HUES6 (cell line): ENCODE data around the gene BUB1B.
"Not testable (repeated sequence)": the region's sequence is repeated elsewhere in the genome, so short reads cannot be mapped to it uniquely, and the experiment has no call there.

Source experiments
- H3K27ac ChIP-seq: 2 replicates; pipeline ENCODE4 v1.7.0; 2013; ENCODE audit warnings: low read depth, mild to moderate bottlenecking, low read length, inconsistent platforms
- H3K27me3 ChIP-seq: 2 replicates; pipeline ENCODE4 v1.6.1; 2013; ENCODE audit warnings: low read length; ENCODE audit not compliant: control insufficient read depth, insufficient read depth
- H3K36me3 ChIP-seq: 2 replicates; pipeline ENCODE4 v1.6.1; 2013; ENCODE audit warnings: low read length; ENCODE audit not compliant: control insufficient read depth, insufficient read depth
- H3K4me1 ChIP-seq: 2 replicates; pipeline ENCODE4 v1.6.1; 2013; ENCODE audit warnings: low read length; ENCODE audit not compliant: control insufficient read depth, insufficient read depth
- H3K4me3 ChIP-seq: 2 replicates; pipeline ENCODE4 v1.5.1; 2013; ENCODE audit warnings: low read depth, low read length
- H3K9ac ChIP-seq: one replicate; pipeline ENCODE4 v1.6.1; 2013; ENCODE audit warnings: mild to moderate bottlenecking, low read length
- H3K9me3 ChIP-seq: 2 replicates; pipeline ENCODE4 v1.6.1; 2013; ENCODE audit warnings: low read depth, low read length; ENCODE audit not compliant: control insufficient read depth, insufficient read depth

The BUB1B gene

DNA sequence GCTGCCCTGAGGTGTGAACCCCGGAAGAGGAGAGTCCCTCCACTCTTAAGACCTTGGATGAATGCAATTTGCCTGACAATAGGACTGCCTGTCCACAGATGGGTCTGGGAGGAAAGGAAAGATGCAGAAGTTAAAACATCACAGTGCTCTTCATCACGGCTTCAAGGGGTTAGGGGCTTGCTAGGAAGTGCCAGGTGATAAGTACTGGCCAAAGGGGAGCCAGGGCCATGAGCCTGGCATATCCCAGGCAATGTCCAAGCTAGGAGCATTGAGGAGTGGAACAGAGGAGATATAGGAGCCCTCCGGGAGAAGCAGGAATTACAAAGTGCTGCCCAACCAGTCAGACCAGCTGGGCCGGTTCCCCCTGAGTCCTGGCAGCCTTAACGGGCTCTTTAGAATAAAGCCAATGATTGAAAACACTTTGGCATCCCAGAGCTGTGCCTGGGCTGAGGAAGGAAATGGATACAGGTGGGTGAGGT is 36.0 kb upstream of the BUB1B start:
- H3K27ac ChIP-seq, H3K9ac ChIP-seq, H3K36me3 ChIP-seq, H3K9me3 ChIP-seq, H3K4me3 ChIP-seq: not testable (repeated sequence)
- Histone ChIP-seq H3K27me3 (peaks cover 17% of the 10 kb centered on the region; the same call in 1 of the 2 replicates), H3K4me1 (peaks cover 17% of the 10 kb centered on the region; the same call in 1 of the 2 replicates)

DNA sequence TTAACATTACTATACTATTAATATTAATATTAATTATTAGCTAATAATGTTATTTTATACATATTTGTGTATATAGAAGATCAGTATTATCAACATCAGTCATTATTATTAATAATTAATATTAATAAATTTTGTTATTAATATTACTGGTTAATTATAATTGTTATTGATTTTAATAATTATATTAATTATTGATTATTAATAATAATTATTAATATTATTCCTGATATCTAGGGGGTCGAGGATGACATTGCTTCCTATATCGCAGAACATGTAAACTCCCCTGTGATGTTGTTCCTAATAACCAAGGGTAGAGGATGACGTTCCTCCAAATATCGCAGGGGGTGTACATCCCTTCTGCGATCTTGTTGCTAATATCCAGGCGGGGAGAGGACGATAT is 34.9 kb upstream of the BUB1B start:
- H3K9ac ChIP-seq, result no peak overlapping the region
- no peak overlapping the region for H3K4me3 ChIP-seq

DNA sequence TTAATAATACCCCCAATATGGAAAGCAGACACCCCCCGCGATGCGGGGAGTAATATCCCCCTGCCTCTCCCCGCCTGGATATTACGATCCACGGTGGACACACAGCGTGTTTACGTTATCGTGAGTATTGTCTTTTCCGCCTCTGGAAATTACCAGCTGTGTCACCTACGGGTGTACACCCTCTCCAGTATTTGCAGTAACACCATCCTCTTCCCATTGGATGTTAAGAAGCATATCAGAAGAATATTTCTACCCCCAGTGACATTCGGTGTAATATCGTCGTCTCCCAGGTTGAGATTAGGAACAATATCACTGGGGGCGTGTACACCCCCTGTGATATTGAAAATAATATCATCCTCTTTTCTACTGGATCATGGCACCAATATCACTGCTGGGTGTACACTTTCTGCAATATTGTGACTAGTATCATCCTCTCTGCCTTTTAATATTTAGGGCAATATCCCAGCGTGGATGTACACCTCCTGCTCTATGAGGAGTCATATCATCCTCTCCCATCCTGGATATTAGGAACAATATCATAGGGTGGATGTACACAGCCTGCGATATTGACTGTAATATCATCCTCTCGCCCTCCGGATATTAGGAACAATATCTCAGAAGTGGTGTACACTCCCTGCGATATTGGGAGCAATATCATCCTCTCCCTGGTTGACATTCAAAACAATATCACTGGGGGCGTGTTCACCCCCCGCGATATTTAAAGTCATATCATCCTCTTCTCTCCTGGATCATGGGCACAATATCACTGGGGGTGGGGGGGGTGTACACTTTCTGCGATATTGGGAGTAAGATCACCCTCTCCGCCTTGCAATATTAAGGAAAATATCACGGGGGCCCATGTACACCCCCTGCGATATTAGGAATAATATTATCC is 31.9 kb upstream of the BUB1B start:
- H3K4me3 ChIP-seq, result no peak overlapping the region
- H3K9ac ChIP-seq, result no peak overlapping the region
- H3K9me3 ChIP-seq, result no peaks in the 10 kb centered on the region
- H3K27me3 ChIP-seq, result peaks cover 18% of the 10 kb centered on the region; the same call in 1 of the 2 replicates
- H3K4me1 ChIP-seq, result peaks cover 5% of the 10 kb centered on the region; the same call in 1 of the 2 replicates
- H3K36me3 ChIP-seq, result no peaks in the 10 kb centered on the region
- H3K27ac ChIP-seq, result no peak overlapping the region

More for the DNA sequence above, 34.9 kb upstream of the BUB1B start:
- peaks cover 18% of the 10 kb centered on the region; the same call in 1 of the 2 replicates for H3K27me3 ChIP-seq
- no peaks in the 10 kb centered on the region for H3K9me3 ChIP-seq
- H3K4me1 ChIP-seq, result peaks cover 17% of the 10 kb centered on the region; the same call in 1 of the 2 replicates
- H3K36me3 ChIP-seq, result no peaks in the 10 kb centered on the region
- no peak overlapping the region for H3K27ac ChIP-seq

DNA sequence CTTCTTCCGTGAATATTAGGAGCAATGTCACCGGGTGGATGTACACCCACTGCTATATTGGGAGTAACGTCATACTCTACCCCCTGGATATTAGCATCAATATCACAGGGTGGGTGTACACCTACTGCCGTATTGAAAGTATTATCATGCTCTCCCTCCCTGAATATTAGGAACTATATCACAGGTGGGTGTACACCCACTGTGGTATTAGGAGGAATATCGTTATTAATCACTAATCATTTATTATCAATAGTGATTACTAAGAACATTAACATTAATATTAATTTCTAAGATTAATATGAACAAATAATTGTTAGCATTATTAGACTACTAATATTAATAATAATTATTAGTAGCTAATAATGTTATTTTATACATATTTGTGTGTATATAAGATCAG is 30.8 kb upstream of the BUB1B start:
- H3K36me3 ChIP-seq, result no peaks in the 10 kb centered on the region
- peaks cover 18% of the 10 kb centered on the region; the same call in 1 of the 2 replicates for H3K27me3 ChIP-seq

DNA sequence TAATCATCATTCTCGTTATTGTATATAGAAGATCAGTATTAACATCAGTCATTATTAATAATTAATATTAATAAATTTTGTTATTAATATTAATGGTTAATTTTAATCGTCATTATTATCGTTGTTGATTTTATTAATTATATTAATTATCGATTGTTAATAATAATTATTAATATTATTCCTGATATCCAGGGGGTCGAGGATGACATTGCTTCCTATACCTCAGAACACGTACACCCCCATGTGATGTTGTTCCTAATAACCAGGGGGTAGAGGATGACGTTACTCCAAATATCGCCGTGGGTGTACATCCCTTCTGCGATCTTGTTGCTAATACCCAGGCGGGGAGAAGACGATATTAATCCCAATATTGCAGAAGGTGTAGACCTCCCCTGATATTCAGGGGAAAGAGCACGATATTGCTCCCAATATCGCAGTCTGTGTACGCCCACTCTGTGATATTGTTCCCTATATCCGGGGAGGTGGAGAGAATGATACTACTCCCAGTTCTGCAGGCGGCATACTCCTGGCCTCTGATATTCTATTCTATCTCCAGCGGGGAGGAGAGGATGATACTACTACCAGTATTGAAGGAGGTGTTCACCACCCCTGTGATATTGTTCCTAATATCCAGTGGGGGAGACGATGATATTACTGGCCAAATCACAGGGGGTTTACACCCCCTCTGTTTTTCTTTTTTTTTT is 29.9 kb upstream of the BUB1B start:
- Histone ChIP-seq H3K9me3 (no peaks in the 10 kb centered on the region), H3K9ac (no peak overlapping the region), H3K4me3 (no peak overlapping the region), H3K27me3 (peaks cover 18% of the 10 kb centered on the region; the same call in 1 of the 2 replicates), H3K27ac (no peak overlapping the region), H3K4me1 (no peaks in the 10 kb centered on the region), H3K36me3 (no peaks in the 10 kb centered on the region)

More for the DNA sequence above, 30.8 kb upstream of the BUB1B start:
- Histone ChIP-seq H3K9me3 (no peaks in the 10 kb centered on the region), H3K4me1 (peaks cover 5% of the 10 kb centered on the region; the same call in 1 of the 2 replicates), H3K9ac (no peak overlapping the region), H3K4me3 (no peak overlapping the region), H3K27ac (no peak overlapping the region)

DNA sequence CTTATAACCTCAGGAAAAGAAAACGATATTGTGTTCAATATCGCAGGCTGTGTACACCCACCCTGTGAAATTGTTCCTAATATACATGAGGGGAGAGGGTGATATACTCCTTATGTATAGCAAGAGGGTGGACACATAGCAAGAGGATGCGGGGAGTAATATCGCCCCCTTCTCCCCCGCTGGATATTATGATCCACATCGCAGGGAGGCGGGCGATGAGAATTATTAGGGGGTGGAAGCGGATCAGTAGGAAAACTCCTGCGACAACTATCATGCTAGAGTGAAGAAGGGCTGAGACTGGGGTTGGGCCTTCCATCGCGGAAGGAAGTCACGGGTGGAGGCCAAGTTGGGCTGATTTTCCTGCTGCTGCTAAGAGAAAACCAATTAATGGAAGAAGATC is 27.3 kb upstream of the BUB1B start:
- Histone ChIP-seq H3K36me3 (no peaks in the 10 kb centered on the region), H3K4me1 (peaks cover 5% of the 10 kb centered on the region; the same call in 1 of the 2 replicates), H3K27me3 (peaks cover 9% of the 10 kb centered on the region; the same call in 1 of the 2 replicates), H3K4me3 (no peak overlapping the region), H3K9ac (no peak overlapping the region), H3K27ac (no peak overlapping the region), H3K9me3 (no peaks in the 10 kb centered on the region)

DNA sequence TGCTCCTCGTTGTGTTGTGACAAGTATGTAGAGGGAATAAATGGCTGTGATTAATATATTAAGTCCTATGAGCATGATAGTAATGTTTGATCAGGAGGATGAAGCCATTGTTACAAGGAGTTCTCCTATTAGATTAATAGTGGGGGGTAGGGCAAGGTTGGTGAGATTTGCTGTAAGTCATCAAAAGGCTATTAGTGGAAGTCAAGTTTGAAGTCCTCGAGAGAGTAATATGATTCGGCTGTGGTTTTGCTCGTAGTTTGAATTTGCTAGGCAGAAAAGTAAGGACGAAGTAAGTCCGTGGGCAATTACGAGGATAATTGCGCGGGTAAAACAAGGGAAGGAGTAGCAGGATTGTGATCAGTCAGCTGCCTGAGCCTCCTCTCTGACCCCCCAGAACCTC is 26.0 kb upstream of the BUB1B start:
- Histone ChIP-seq H3K27ac (no peak overlapping the region), H3K4me1 (peaks cover 5% of the 10 kb centered on the region; the same call in 1 of the 2 replicates), H3K36me3 (no peaks in the 10 kb centered on the region), H3K4me3 (no peak overlapping the region), H3K9ac (no peak overlapping the region), H3K9me3 (no peaks in the 10 kb centered on the region), H3K27me3 (0 out of 2 replicates have a peak, but pooled peaks cover under 1% of the 10 kb centered on the region)

DNA sequence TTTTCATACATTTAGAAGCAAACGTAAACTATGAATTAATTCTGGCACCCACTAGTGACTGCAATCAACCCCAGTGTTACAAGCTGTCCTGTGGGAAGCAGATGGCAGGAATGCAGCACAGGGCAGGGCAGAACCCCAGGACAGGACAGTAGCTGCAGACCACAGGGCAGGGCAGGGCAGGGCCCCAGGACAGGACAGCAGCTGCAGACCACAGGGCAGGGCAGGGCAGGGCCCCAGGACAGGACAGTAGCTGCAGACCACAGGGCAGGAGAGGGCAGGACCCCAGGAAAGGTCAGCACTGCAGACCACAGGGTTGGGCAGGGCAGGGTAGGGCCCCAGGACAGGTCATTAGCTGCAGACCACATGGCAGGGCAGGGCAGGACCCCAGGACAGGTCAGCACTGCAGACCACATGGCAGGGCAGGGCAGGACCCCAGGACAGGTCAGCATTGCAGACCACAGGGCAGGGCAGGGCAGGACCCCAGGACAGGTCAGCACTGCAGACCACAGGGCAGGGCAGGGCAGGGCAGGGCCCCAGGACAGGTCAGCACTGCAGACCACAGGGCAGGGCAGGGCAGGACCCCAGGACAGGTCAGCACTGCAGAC is 24.9 kb upstream of the BUB1B start:
- H3K9ac ChIP-seq, H3K27ac ChIP-seq, H3K27me3 ChIP-seq, H3K9me3 ChIP-seq, H3K4me3 ChIP-seq, H3K4me1 ChIP-seq, H3K36me3 ChIP-seq: not testable (repeated sequence)

DNA sequence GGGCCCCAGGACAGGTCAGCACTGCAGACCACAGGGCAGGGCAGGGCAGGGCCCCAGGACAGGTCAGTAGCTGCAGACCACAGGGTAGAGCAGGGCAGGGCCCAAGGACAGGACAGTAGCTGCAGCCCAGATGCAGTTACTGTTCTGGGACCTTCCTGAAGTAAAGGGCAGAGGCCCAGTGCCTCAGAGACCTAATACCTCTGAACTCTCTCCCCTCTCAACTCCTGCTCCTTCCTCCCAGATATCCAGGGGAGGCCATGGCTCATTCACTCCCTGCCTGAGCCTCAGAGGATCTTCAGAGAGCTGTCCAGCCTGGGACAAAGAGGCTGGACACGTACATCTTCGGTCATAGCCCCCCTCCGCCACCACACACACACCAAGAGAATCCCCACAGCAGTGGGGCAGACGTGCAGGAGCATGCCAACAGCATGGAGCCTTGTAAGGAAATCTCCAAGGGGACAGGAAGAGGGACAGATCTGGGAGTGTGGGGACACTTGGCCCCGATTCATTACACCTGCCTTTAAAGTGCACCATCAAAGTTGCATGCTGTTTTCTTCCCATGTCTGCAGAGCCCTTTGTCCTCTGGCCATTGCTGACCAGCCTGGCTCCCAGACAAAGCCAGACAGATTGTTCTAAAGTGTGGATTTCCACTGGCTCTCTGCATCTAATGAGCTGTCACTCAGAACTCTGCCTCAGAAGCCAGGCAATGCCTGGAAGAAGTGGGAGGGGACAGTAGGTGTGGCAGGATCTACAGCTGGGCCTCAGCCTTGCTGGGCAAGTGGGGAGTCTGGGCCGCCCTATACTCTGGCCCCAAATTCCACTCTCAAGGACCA is 24.2 kb upstream of the BUB1B start:
- H3K4me1 ChIP-seq, result peaks cover 5% of the 10 kb centered on the region; the same call in 1 of the 2 replicates
- no peak overlapping the region for H3K9ac ChIP-seq
- H3K9me3 ChIP-seq, result no peaks in the 10 kb centered on the region
- no peaks in the 10 kb centered on the region for H3K36me3 ChIP-seq
- H3K27ac ChIP-seq, result no peak overlapping the region
- H3K27me3 ChIP-seq, result no peaks in the 10 kb centered on the region
- no peak overlapping the region for H3K4me3 ChIP-seq
